GM19025 (cell line): ENCODE results near the gene MAP3K2.

Experiments used
- ATAC-seq: cut with Tn5 transposase; IDR thresholded peaks from one replicate; pipeline ENCODE4 v1.9.1; 2021; ENCODE audit warnings: mild to moderate bottlenecking, low read depth, moderate library complexity; ENCODE audit not compliant: unreplicated experiment

Gene MAP3K2

GRCh38 chr2:127408004-127408806, 20.4 kb upstream of the MAP3K2 start:
- peak; percentile 71 for ATAC-seq

DNA sequence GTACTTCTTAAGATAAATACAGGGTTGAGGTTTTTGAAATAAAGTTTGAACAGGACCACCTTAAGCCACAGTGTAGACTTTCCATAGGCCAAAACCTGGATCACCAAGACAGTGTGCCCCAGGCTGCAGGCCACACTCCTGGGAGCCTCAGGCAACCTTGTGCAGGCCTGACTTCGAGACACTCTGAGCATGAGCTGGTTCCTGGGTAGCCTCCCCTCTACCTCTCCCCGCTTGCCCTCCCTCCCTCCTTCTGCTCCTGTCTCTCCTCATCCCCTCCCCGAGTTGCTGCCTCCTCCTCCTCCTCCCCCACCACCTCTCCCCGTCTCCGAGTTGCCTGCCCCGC, 19.9 kb upstream of the MAP3K2 start:
- ATAC-seq, result peak; percentile 4

DNA sequence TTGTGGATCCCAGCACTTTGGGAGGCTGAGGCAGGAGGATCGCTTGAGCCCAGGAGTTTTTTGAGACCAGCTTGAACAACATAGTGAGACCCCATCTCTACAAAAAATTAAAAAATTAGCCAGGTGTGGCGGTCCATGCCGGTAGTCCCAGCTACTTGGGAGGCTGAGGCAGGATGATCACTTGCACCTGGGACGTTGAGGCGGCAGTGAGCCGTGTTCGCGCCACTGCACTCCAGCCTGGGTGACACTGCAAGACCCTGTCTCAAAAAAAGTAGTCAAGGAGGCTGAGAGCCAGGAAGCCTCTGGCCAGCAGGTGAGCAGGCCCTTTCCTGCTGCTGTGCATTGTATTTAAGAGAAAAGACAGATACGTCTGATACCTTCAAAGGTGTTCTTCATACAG, 19.3 kb upstream of the MAP3K2 start:
- ATAC-seq, result no peak

- no peak for ATAC-seq
These were observed 18.7 kb upstream of the MAP3K2 start for GRCh38 chr2:127406454-127406853.

DNA sequence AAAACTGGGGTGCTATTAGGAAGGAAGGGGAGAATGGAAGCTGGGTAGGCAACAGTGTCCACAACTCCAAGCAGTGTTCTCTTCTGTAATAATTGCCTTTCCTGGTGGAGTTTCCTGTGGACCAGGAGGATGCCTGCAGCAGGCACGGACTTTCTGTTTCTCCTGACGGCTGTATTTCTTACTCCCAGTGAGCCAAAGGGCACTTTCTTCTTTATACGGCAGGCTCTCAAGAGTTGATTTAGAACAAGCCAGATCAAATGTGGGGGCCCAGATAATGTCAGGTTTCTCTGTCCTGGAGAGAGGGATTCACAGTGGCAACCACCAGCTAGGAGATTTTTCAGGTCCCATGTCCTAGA, 17.5 kb upstream of the MAP3K2 start:
- no peak for ATAC-seq

- ATAC-seq, result no peak
These were observed 16.9 kb upstream of the MAP3K2 start for GRCh38 chr2:127404466-127405254.

DNA sequence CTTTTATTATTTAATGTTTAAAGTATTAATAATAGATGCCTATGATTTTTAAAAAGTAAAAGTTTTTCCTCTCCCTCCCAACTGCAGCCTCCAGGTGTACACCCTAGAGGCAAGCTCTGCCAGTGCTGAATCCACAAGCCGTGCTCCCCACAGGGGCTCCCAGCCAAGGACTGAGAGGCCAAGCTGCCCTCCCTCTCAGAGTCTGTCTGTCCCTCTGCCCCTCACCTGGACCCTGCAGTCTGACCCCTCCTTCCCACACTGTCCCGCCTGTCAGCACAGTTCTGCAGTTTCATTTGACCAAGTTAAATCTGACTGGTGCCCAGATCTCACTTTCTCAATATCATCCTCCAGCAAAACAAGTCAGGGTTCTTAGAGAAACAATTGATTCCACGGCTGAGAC, 15.7 kb upstream of the MAP3K2 start:
- ATAC-seq, result no peak

GRCh38 chr2:127401757-127402695, 14.3 kb upstream of the MAP3K2 start:
- no peak for ATAC-seq

DNA sequence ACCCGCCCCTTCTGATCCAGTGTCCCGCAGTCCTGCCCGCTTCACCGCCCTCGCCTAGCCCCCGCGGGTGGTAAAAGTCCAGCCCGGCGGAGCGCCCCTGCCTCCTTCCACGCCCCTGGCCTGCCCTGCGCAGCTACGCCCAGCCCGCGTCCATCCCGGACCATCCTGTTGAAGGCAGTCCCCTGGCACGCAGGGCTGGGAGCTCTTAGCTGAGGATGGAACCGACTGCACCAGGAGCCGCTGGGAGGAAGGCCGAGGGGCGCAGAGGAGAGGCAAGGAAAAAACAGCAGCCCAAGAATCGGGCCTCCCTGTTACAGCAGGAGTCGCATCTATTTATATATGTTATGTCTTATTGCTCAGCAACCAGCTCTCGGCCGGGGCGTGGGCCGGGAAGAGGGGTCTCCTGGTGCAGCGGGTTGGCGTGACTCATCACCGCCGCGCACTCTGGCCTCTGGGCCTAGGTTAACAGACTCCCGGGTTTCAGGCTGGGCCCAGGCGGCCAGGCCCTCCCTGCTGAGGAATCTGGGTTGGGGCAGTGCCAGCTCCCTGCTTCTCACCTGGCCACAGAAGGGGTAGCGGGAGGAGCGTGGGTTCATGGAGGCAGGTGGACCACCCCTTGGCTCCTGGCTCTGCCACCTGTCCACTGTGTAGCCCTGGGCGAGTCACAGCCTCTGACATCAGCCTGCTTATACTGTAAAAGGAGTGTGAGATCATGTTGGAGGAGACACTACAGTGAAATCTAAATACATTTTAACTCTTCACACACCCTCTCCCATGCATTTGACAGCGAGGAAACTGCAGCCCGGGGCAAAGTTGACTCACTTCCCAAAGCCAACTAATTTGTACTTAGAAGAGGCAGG, 13.4 kb upstream of the MAP3K2 start:
- no peak for ATAC-seq

DNA sequence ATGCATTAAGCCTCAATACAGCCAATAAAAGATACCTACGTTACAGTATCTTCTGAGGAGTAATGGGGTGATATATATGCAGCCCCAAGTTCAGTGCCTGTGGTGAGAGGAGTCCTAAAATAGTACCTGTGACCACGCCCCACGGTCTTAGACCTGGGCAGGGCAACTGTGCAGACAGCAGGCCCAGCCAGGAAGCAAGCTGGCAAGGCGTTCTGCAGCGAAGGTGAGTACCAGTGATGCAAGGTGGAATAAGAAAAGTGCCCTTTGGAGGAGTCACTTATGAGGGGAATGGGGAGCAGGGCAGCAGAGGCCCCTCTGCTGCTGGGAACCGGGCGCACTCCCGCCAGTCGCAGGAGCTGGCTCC, 12.7 kb upstream of the MAP3K2 start:
- no peak for ATAC-seq

DNA sequence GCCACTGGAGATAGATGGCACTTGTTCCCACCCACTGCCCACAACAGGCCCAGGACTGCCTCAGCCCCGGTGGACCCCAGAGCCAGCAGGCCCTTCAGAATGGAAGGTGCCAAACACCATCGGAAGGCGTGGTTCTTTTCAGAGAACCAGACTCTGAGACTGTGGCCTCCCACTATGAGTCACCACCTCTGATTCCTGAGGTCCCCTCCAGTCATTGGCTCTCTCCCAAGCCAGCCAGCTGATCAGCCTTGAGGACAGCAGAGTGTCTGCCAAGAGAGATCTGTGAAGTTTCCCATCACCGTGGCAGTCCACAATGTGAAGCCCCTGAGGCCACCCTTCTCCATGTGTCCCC, 10.4 kb upstream of the MAP3K2 start:
- ATAC-seq, result peak; percentile 93

- no peak for ATAC-seq
These were observed 9.9 kb upstream of the MAP3K2 start for GRCh38 chr2:127397568-127398238.

DNA sequence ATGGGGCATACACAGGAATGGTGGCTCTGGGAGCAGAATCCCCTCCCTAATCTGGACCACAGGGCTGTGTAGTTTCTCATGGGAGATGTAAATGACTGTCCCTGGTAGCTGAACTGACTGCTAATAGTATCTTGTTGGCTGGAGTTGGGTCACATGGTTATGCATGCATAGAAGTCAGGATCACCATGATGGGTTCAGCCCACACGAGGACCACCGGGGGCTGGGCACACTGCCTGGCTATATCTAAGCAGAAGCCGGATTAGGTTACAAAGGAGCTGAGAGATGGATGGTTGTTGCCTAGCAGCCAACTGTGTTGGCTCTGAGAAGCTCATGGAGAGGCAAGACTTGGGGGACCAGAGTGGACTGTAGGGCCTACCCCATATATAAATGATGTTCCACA, 6.7 kb upstream of the MAP3K2 start:
- no peak for ATAC-seq

GRCh38 chr2:127392828-127393578, 5.2 kb upstream of the MAP3K2 start:
- ATAC-seq, result no peak

DNA sequence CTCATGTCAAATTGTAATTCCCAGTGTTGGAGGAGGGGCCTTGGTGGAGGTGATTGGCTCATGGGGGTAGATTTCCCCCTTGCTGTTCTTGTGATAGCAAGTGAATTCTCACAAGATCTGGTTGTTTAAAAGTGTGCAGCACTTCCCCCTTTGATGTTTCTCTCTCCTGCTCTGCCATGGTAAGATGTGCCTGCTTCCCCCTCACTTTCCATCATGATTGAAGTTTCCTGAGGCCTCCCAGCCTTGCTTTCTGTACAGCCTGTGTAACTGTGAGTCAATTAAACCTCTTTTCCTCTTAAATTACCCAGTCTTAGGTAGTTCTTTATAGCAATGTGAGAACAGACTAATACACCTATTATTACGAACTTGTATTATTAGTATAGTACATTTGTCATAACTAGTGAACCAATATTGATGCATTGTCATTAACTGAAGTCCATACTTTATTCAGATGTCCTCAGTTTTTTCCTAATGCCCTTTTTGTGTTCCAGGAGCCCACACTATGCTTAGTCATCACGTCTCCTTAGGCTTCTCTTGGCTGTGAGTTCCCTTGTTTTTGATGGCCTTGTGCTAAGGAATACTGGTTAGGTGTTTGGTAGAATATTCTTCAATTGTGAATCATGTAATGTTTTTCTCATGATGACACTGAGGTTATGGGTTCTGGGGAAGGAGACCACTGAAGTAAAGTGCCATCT, 4.5 kb upstream of the MAP3K2 start:
- ATAC-seq, result no peak

DNA sequence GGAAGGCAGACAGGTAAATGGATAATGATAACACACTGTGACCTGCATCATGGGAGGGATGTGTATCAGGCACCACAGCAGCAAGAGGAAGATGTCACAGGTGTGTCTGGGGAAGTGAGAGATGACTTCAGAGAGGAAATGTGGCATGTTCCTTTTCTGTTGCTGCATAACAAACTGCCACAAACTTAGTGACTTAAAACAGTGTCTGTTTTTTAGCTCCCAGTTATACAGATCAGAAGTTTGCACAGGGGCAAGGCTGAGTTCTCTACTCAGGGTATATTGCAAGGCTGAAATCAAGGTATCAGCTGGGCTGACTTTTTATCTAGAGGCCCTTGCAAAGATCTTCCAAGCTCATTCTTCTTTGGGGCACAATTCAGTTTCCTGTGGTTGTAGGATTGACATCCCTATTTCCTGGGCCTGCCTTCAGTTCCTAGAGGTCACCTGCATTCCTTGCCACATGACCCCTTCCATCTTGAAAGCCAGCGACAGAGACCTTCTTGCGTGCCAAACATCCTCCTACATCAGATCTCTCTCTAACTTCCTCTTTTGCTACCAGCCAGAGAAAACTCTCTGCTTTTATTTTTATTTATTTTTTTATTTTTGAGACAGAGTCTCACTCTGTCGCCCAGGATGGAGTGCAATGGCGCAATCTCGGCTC, 2.1 kb upstream of the MAP3K2 start:
- no peak for ATAC-seq

GRCh38 chr2:127388423-127389164, 819 bp upstream of the MAP3K2 start:
- peak; percentile 9 for ATAC-seq
